SU-DHL-6 (cell line): Measurements from ENCODE around the gene TIMP4.

Source experiments
- H2AFZ ChIP-seq: fragments of 200-600 bp; sonication (generic); 2 replicates; pipeline ENCODE4 v1.6.1; 2014; ENCODE audit warnings: low read depth, mild to moderate bottlenecking, moderate library complexity, mixed read lengths, antibody characterized with exemption, low read length; ENCODE audit not compliant: severe bottlenecking
- H3F3A ChIP-seq: fragments of 200-600 bp; shearing (Covaris generic); 2 replicates; pipeline ENCODE4 v1.6.0; 2016; ENCODE audit warnings: antibody characterized with exemption, mild to moderate bottlenecking; ENCODE audit not compliant: insufficient read depth
- H3K27ac ChIP-seq: fragments of 200-600 bp; sonication (generic); 2 replicates; pipeline ENCODE4 v1.5.1; 2016; ENCODE audit warnings: low read depth, mild to moderate bottlenecking, low read length, moderate library complexity, mixed read lengths
- H3K27me3 ChIP-seq: fragments of 200-600 bp; sonication (generic), shearing (Covaris generic); 2 replicates; pipeline ENCODE4 v1.6.0; 2014; ENCODE audit warnings: mild to moderate bottlenecking, low read length
- H3K36me3 ChIP-seq: fragments of 200-600 bp; sonication (generic); 2 replicates; pipeline ENCODE4 v1.6.1; 2014; ENCODE audit warnings: mild to moderate bottlenecking, low read length, mixed read lengths
- H3K4me2 ChIP-seq: fragments of 300-600, 200-600 bp; shearing (Covaris generic), sonication (generic); 2 replicates; pipeline ENCODE4 v1.6.0; 2014; ENCODE audit warnings: low read length, low read depth, mild to moderate bottlenecking; ENCODE audit not compliant: poor library complexity, severe bottlenecking
- H3K4me3 ChIP-seq: fragments of 200-600 bp; sonication (generic); 2 replicates; pipeline ENCODE4 v1.5.1; 2014; ENCODE audit warnings: antibody characterized with exemption, low read length, mild to moderate bottlenecking, mixed read lengths; ENCODE audit not compliant: insufficient read depth, poor library complexity, severe bottlenecking
- H3K79me2 ChIP-seq: fragments of 200-600 bp; sonication (generic); 2 replicates; pipeline ENCODE4 v1.6.1; 2014; ENCODE audit warnings: mild to moderate bottlenecking, low read length, moderate library complexity; ENCODE audit not compliant: insufficient read depth
- H3K9ac ChIP-seq: fragments of 200-600 bp; sonication (generic); 2 replicates; pipeline ENCODE4 v1.7.0; 2014; ENCODE audit warnings: mild to moderate bottlenecking, low read length
- H3K9me2 ChIP-seq: fragments of 200-600 bp; sonication (generic); replicated peaks from 2 replicates; pipeline ENCODE4 v1.6.1; 2014; ENCODE audit warnings: low read length; ENCODE audit not compliant: insufficient read depth
- H3K9me3 ChIP-seq: fragments of 200-600 bp; sonication (generic); 2 replicates; pipeline ENCODE4 v1.6.1; 2014; ENCODE audit warnings: low read length, mixed read lengths; ENCODE audit not compliant: insufficient read depth
- H4K20me1 ChIP-seq: fragments of 200-600 bp; sonication (generic); 2 replicates; pipeline ENCODE4 v1.6.1; 2014; ENCODE audit warnings: low read depth, mild to moderate bottlenecking, antibody characterized with exemption, low read length, moderate library complexity, mixed read lengths
- CTCF ChIP-seq: fragments of 200-600 bp; sonication (generic); IDR thresholded peaks from one replicate; pipeline ENCODE4 v1.5.1; 2017; ENCODE audit warnings: antibody characterized with exemption, mild to moderate bottlenecking, low read length, moderate library complexity; ENCODE audit not compliant: insufficient read depth, poor library complexity, severe bottlenecking
- EZH2phosphoT487 ChIP-seq: fragments of 200-600 bp; sonication (generic), shearing (Covaris generic); conservative IDR thresholded peaks from 2 replicates; pipeline ENCODE4 v1.6.1; 2018; ENCODE audit warnings: mild to moderate bottlenecking, antibody characterized with exemption, low read length, moderate library complexity, mixed read lengths

The TIMP4 gene

DNA sequence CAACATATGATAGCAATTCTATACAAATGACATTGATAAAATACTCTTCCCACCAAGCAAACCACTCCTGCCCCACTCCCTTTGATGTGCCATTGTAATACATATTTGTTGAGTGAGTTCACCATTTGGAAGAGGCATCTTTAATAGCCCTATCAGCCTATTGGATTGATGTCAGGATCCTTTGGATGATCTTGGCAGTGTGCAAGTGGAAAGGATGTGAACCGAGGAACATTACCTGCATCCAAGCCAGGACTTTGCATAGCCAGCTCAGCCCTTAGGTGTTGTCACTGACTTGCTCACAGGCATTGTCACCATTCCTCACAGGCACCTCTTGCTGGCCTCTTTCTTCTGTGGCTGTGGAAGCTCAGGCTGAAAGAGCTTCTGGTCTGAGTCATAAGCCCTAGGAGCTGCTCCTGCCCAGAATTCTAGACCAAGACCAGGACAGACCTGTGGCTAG lies 16.5 kb upstream of the TIMP4 start:
- H3F3A ChIP-seq = no peaks in the 10 kb centered on the region
- no peak for TF ChIP-seq EZH2phosphoT487
- no peak for TF ChIP-seq CTCF
- no peaks in the 10 kb centered on the region for H3K9me2 ChIP-seq
- no peaks in the 10 kb centered on the region for H3K9me3 ChIP-seq
- no peak overlapping the region for H3K4me3 ChIP-seq
- H3K27me3 ChIP-seq = no peaks in the 10 kb centered on the region
- H3K79me2 ChIP-seq = no peaks in the 10 kb centered on the region
- no peaks in the 10 kb centered on the region for H4K20me1 ChIP-seq
- H3K9ac ChIP-seq = no peak overlapping the region
- no peak overlapping the region for H3K27ac ChIP-seq
- H3K36me3 ChIP-seq = no peaks in the 10 kb centered on the region
- H3K4me2 ChIP-seq = no peak overlapping the region
- no peak overlapping the region for H2AFZ ChIP-seq

- no peaks in the 10 kb centered on the region for H3K27me3 ChIP-seq
- no peak overlapping the region for H3K4me2 ChIP-seq
- no peaks in the 10 kb centered on the region for H3K36me3 ChIP-seq
These were observed 11.5 kb upstream of the TIMP4 start for GRCh38 chr3:12170207-12170606.

DNA sequence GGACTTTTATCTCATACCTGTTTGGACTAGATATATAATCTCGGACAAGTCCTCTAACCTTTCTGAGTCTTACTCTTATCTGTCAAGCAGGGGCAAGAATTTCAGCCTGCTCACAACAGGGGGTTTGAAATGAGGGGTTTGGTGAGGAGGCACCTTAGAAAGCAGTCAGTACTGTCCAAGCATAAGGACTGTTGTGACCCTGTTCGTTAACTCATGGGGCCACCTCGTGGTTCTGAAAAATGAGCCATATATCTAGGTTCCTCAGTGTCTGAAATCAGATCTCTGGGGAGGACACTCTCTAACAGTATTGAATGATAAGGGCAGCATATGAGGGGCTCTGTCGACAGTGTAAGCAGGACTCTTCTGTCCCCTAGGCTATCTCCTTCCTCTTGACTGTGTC lies 7.2 kb upstream of the TIMP4 start:
- Histone ChIP-seq H3K9ac (no peak overlapping the region), H3K4me3 (no peak overlapping the region), H4K20me1 (no peaks in the 10 kb centered on the region), H3K4me2 (no peak overlapping the region), H3F3A (no peaks in the 10 kb centered on the region), H2AFZ (no peak overlapping the region), H3K9me3 (no peaks in the 10 kb centered on the region), H3K27ac (no peak overlapping the region), H3K9me2 (no peaks in the 10 kb centered on the region), H3K36me3 (no peaks in the 10 kb centered on the region), H3K27me3 (no peaks in the 10 kb centered on the region), H3K79me2 (no peaks in the 10 kb centered on the region)
- TF ChIP-seq EZH2phosphoT487 (no peak), CTCF (no peak)

More at GRCh38 chr3:12170207-12170606, 11.5 kb upstream of the TIMP4 start:
- no peaks in the 10 kb centered on the region for H3K9me3 ChIP-seq
- H3K4me3 ChIP-seq = no peak overlapping the region
- H3F3A ChIP-seq = no peaks in the 10 kb centered on the region
- H2AFZ ChIP-seq = no peak overlapping the region
- no peaks in the 10 kb centered on the region for H4K20me1 ChIP-seq
- no peaks in the 10 kb centered on the region for H3K79me2 ChIP-seq
- TF ChIP-seq CTCF (no peak), EZH2phosphoT487 (no peak)
- no peaks in the 10 kb centered on the region for H3K9me2 ChIP-seq
- no peak overlapping the region for H3K27ac ChIP-seq
- H3K9ac ChIP-seq = no peak overlapping the region
